ENCODE data around the gene FBXL17. TPM values are rescaled to one million over a fixed set of nuclear protein-coding genes. Genes with fewer than 3 reads are reported as not detected.

Gene FBXL17
- total and polyA plus RNA-seq, 2 of the 4 experiments (the other 2 are of a cell fraction): 3.9 to 8.1 TPM

DNA sequence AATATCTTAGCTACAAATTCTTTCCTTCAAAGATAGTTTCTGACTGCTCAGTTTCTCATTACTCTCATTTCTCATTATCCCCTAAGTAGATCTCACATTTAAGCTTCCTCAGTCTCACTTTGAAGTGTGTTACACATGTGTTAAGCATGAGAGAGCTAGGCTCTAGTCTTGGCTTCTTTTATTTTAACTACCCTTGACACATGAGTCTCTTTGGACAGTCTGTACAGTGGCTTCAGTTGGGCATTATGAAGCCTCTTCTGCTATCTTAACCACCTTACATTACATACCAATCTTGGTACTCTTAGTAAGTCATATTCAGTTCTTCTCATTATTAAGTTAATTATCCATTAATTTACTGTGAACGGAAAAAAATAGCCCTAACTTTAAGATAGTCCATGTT, 232.5 kb downstream of the FBXL17 start:
- CTCF ChIA-PET: interaction anchor here (0.5 kb wide), 1 partner anchor 299 kb away, joined by 3 read pairs; no protein-coding TSS in a partner anchor
- H2AK9ac ChIP-seq (replicated peaks; ENCODE audit: low read depth, low read length, poor library complexity): no peak overlapping the region
- H3K9me1 ChIP-seq (ENCODE audit: insufficient read depth, low read length): no peaks in the 10 kb centered on the region
- H3K23ac ChIP-seq (ENCODE audit: low read depth, low read length): no peak overlapping the region
- intact Hi-C loops (cut with micrococcal nuclease): no loop called here
- no peak overlapping the region for H2BK5ac ChIP-seq (ENCODE audit: low read depth, low read length, poor library complexity, severe bottlenecking)
- H3K18ac ChIP-seq (ENCODE audit: low read depth, low read length): no peak overlapping the region
- no peak overlapping the region for H2BK15ac ChIP-seq (ENCODE audit: low read depth, low read length)
- H4K5ac ChIP-seq (ENCODE audit: low read depth, low read length): no peak overlapping the region
- no peak overlapping the region for H2BK20ac ChIP-seq (ENCODE audit: low read depth, low read length)
- POLR2A ChIA-PET (ENCODE audit: unreplicated experiment): no interaction called here
- H3K4me3 ChIP-seq (ENCODE audit: insufficient read depth, low read depth, low read length): no peak overlapping the region
- no peak overlapping the region for H3K14ac ChIP-seq (replicated peaks; ENCODE audit: low read depth, low read length)
- no peak for DNase-seq
- H3K27me3 ChIP-seq (ENCODE audit: control insufficient read depth, insufficient read depth, low read length): no peaks in the 10 kb centered on the region
- no peaks in the 10 kb centered on the region for H3K36me3 ChIP-seq (ENCODE audit: control insufficient read depth, insufficient read depth, low read length)
- H2BK120ac ChIP-seq (ENCODE audit: low read depth, low read length): no peak overlapping the region
- no peaks in the 10 kb centered on the region for H3K79me1 ChIP-seq (ENCODE audit: low read depth in 1 of 2, low read length in 2 of 2)
- no peak overlapping the region for H3K4me2 ChIP-seq (ENCODE audit: low read depth, low read length)
- no peak overlapping the region for H3K27ac ChIP-seq (ENCODE audit: insufficient read depth, low read length)
- no CpG with 5 or more reads among the region's 1 CpG for WGBS, 2 experiments (ENCODE audit: extremely low coverage in 2 of 2, insufficient read length in 1 of 2)
- BruUV-seq (replicated peaks): no TSS peak
- dilution Hi-C loops (cut with HindIII; ENCODE audit: low sequenced_read_pairs, unreplicated experiment): no loop called here
- no peak overlapping the region for H4K91ac ChIP-seq (ENCODE audit: insufficient read depth, low read depth, low read length)
- no peaks in the 10 kb centered on the region for H3K9me3 ChIP-seq (ENCODE audit: control insufficient read depth, insufficient read depth, low read length)
- H4K8ac ChIP-seq (ENCODE audit: low read depth in 2 of 2, low read length in 2 of 2): no peak overlapping the region
- no peak for ATAC-seq (ENCODE audit: low read depth)
- H3K9ac ChIP-seq (ENCODE audit: low read depth, low read length): no peak overlapping the region
- no peak overlapping the region for H2AK5ac ChIP-seq (ENCODE audit: low read depth, low read length)
- H2AFZ ChIP-seq (replicated peaks; ENCODE audit: low read length, poor library complexity): no peak overlapping the region
- no peak overlapping the region for H3K56ac ChIP-seq (ENCODE audit: extremely low read depth, insufficient read depth, low read length)
- no peaks in the 10 kb centered on the region for H4K20me1 ChIP-seq (ENCODE audit: insufficient read depth, low read length)
- in situ Hi-C loops (cut with MboI; ENCODE audit: low sequenced_read_pairs): no loop called here
- TF ChIP-seq USF2 (IDR thresholded peaks at IDR 0.05; ENCODE audit: low read depth, low read length): no peak
- no peak for TF ChIP-seq POLR2A (IDR thresholded peaks at IDR 0.05; ENCODE audit: low read depth, low read length)
- TF ChIP-seq SMC3 (IDR thresholded peaks at IDR 0.05; ENCODE audit: low read depth, low read length): no peak
- TF ChIP-seq CHD1 (IDR thresholded peaks at IDR 0.05; ENCODE audit: low read depth, low read length): no peak
- no peak for TF ChIP-seq RAD21 (IDR thresholded peaks at IDR 0.05; ENCODE audit: low read length)
- TF ChIP-seq ELK1 (IDR thresholded peaks at IDR 0.05; ENCODE audit: borderline replicate concordance, low read depth, low read length): no peak
- no peak for TF ChIP-seq CEBPB (IDR thresholded peaks at IDR 0.05; ENCODE audit: low read depth, low read length)
- TF ChIP-seq RFX5 (IDR thresholded peaks at IDR 0.05; ENCODE audit: low read depth, low read length): no peak
- no peak for TF ChIP-seq MAZ (IDR thresholded peaks at IDR 0.05; ENCODE audit: borderline replicate concordance, low read depth, low read length)
- TF ChIP-seq MAFK (IDR thresholded peaks at IDR 0.05; ENCODE audit: low read depth, low read length): no peak
- TF ChIP-seq FOS (IDR thresholded peaks at IDR 0.05; ENCODE audit: low read depth, low read length): no peak
- no peak for TF ChIP-seq BHLHE40 (IDR thresholded peaks at IDR 0.05; ENCODE audit: low read depth, low read length)
- no peaks in the 10 kb centered on the region for H3K4me1 ChIP-seq (ENCODE audit: control insufficient read depth, insufficient read depth, low read length)
- H3K4ac ChIP-seq (ENCODE audit: low read depth, low read length): no peak overlapping the region

All from IMR-90 (cell line).